Prostate gland (tissue), 2 donors: ENCODE measurements around the gene RAD51.
"Not testable (repeated sequence)": the region's sequence is repeated elsewhere in the genome, so short reads cannot be mapped to it uniquely, and the experiment has no call there.

Experiments used
- POLR2A ChIP-seq: fragments of 450-650 bp; IDR thresholded peaks from one replicate; pipeline ENCODE4 v1.6.1; 2016; ENCODE audit warnings: antibody characterized with exemption, mild to moderate bottlenecking
- TF ChIP-seq, protein P1 (sequence below), 4 experiments: fragments of 200-600 bp in 2 of 4; fragments of 450-650 bp in 2 of 4; sonication (generic) in 2 of 4; IDR thresholded peaks; 1 replicate in 3 of 4; 2 replicates in 1 of 4; pipeline ENCODE4 v1.5.1; 2016 to 2019; ENCODE audit warnings: antibody characterized with exemption in 4 of 4, mild to moderate bottlenecking in 2 of 4, moderate library complexity in 2 of 4

- TF ChIP-seq, protein P1, sequence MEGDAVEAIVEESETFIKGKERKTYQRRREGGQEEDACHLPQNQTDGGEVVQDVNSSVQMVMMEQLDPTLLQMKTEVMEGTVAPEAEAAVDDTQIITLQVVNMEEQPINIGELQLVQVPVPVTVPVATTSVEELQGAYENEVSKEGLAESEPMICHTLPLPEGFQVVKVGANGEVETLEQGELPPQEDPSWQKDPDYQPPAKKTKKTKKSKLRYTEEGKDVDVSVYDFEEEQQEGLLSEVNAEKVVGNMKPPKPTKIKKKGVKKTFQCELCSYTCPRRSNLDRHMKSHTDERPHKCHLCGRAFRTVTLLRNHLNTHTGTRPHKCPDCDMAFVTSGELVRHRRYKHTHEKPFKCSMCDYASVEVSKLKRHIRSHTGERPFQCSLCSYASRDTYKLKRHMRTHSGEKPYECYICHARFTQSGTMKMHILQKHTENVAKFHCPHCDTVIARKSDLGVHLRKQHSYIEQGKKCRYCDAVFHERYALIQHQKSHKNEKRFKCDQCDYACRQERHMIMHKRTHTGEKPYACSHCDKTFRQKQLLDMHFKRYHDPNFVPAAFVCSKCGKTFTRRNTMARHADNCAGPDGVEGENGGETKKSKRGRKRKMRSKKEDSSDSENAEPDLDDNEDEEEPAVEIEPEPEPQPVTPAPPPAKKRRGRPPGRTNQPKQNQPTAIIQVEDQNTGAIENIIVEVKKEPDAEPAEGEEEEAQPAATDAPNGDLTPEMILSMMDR (IDR thresholded peaks at IDR 0.05): not testable (repeated sequence)
- TF ChIP-seq POLR2A: not testable (repeated sequence)
These were observed 14.0 kb upstream of the RAD51 start for GRCh38 chr15:40680959-40681358.
